Body of pancreas (tissue), 4 donors: ENCODE measurements around the gene LAMA4. TPM values are rescaled to one million over a fixed set of nuclear protein-coding genes. Genes with fewer than 3 reads are reported as not detected.
A peak's percentile ranks its signal among the peaks of the same experiment; 100 is the strongest.

Source experiments
- ATAC-seq: fragments of 150-250 bp; one replicate; pipeline ENCODE4 v1.9.1; 2016
- DNase-seq, 4 donors: peaks; one replicate each; pipeline ENCODE4 v3.0.0-alpha.2; 2019
- H3K27ac ChIP-seq, 4 donors: fragments of 200-600 bp; sonication (generic); 1 replicate in 3 of 4; 2 replicates in 1 of 4; pipeline versions ENCODE4 v1.5.1 to v1.6.1; 2016 to 2019; ENCODE audit warnings: mild to moderate bottlenecking in 1 of 4, mixed read lengths in 1 of 4, moderate library complexity in 1 of 4
- H3K27me3 ChIP-seq, 2 donors: fragments of 200-600 bp; sonication (generic); one replicate each; pipeline ENCODE4 v1.6.0; 2016; ENCODE audit warnings: mild to moderate bottlenecking in 1 of 2
- H3K36me3 ChIP-seq, 2 donors: fragments of 200-600 bp; sonication (generic); replicated peaks in 1 of 2; 2 replicates each; pipeline ENCODE4 v1.5.1; 2016; ENCODE audit warnings: low read depth in 2 of 2; ENCODE audit not compliant: insufficient read depth in 1 of 2
- H3K4me1 ChIP-seq: fragments of 200-600 bp; sonication (generic); one replicate; pipeline ENCODE4 v1.6.0; 2016
- H3K4me3 ChIP-seq, 2 donors: fragments of 200-600 bp; sonication (generic); 1 replicate in 1 of 2; 2 replicates in 1 of 2; pipeline ENCODE4 v1.5.1; 2016 to 2019
- H3K9me3 ChIP-seq, 3 donors: fragments of 200-600 bp; sonication (generic); 1 replicate in 2 of 3; 2 replicates in 1 of 3; pipeline ENCODE4 v1.5.1; 2016
- CTCF ChIP-seq, 7 experiments: fragments of 450-650 bp in 4 of 7; fragments of 200-600 bp in 3 of 7; sonication (generic) in 3 of 7; IDR thresholded peaks; one replicate each; pipeline ENCODE4 v1.5.1; 2016 to 2019; ENCODE audit warnings: antibody characterized with exemption in 7 of 7
- POLR2A ChIP-seq, 3 donors: fragments of 450-650 bp; IDR thresholded peaks; one replicate each; pipeline ENCODE4 v1.6.1; 2016; ENCODE audit warnings: antibody characterized with exemption in 3 of 3, mild to moderate bottlenecking in 2 of 3
- whole genome bisulfite sequencing, 2 donors: methylation state at CpG; one replicate each; pipeline ENCODE4 v1.1.5; 2017; 5-methylcytosine and 5-hydroxymethylcytosine counted together
- intact Hi-C: fragments of 100-400 bp; cut with DNase I; formaldehyde crosslinking; loops from one replicate; pipeline ENCODE4 v1.15.1; 2023
- total RNA-seq, 2 donors: library from RNA; depleted of rRNA; stranded (reverse); fragments of >200 nt; gene quantifications; one replicate each; pipeline ENCODE4 v1.1.0, GENCODE V29; 2016

Gene LAMA4
- total RNA-seq, 2 donors from 2014 or later, result 10.6 to 27.0 TPM

- Histone ChIP-seq H3K9me3 (no peaks in the 10 kb centered on the region), H3K4me1 (peaks cover 5% of the 10 kb centered on the region), H3K4me3 (no peak overlapping the region), H3K36me3 (no peaks in the 10 kb centered on the region), H3K27me3 (no peaks in the 10 kb centered on the region), H3K27ac (peak overlapping the region in 1 of 4 donors; percentile 36)
- ATAC-seq (no peak), DNase-seq (no peak)
- WGBS, 2 donors, result 46 to 50% methylated on average over 2 of the region's 2 CpGs
- intact Hi-C loops, result no loop called here
- TF ChIP-seq POLR2A (IDR thresholded peaks at IDR 0.05) (no peak), CTCF (IDR thresholded peaks at IDR 0.05) (no peak)
Measured at GRCh38 chr6:112252571-112253497, 1.5 kb downstream of the LAMA4 start.

- intact Hi-C loops, result no loop called here
- TF ChIP-seq CTCF (IDR thresholded peaks at IDR 0.05), result no peak
- TF ChIP-seq POLR2A (IDR thresholded peaks at IDR 0.05), result no peak
- Histone ChIP-seq H3K4me1 (peaks cover 5% of the 10 kb centered on the region), H3K36me3 (no peaks in the 10 kb centered on the region), H3K9me3 (no peaks in the 10 kb centered on the region), H3K27me3 (no peaks in the 10 kb centered on the region), H3K27ac (no peak overlapping the region), H3K4me3 (no peak overlapping the region)
- 81 to 87% methylated on average over 6 of the region's 6 CpGs for WGBS, 2 donors
- DNase-seq (peak in 3 of 4 donors; percentile 13 to 31 (median 22)), ATAC-seq (no peak)
Measured at GRCh38 chr6:112251171-112251875, 3.0 kb downstream of the LAMA4 start.

- no peak for DNase-seq
- H3K27me3 ChIP-seq, result no peaks in the 10 kb centered on the region
- H3K4me3 ChIP-seq, result no peak overlapping the region
- H3K27ac ChIP-seq, result no peak overlapping the region
- H3K36me3 ChIP-seq, result no peaks in the 10 kb centered on the region
- TF ChIP-seq POLR2A (IDR thresholded peaks at IDR 0.05), result no peak
- no peak for TF ChIP-seq CTCF (IDR thresholded peaks at IDR 0.05)
- H3K4me1 ChIP-seq, result peaks cover 3% of the 10 kb centered on the region
- intact Hi-C loops, result no loop called here
- 69 to 80% methylated on average over 4 of the region's 4 CpGs for WGBS, 2 donors
- H3K9me3 ChIP-seq, result no peaks in the 10 kb centered on the region
- no peak for ATAC-seq
Measured at GRCh38 chr6:112249489-112249888, 4.9 kb downstream of the LAMA4 start.

- ATAC-seq (no peak), DNase-seq (no peak)
- H3K9me3 ChIP-seq, result no peaks in the 10 kb centered on the region
- H3K27me3 ChIP-seq, result no peaks in the 10 kb centered on the region
- TF ChIP-seq CTCF (IDR thresholded peaks at IDR 0.05), result no peak
- no peak for TF ChIP-seq POLR2A (IDR thresholded peaks at IDR 0.05)
- no peaks in the 10 kb centered on the region for H3K36me3 ChIP-seq
- 83 to 84% methylated on average over 5 of the region's 5 CpGs for WGBS, 2 donors
- H3K27ac ChIP-seq, result no peak overlapping the region
- H3K4me3 ChIP-seq, result no peak overlapping the region
- no peaks in the 10 kb centered on the region for H3K4me1 ChIP-seq
- intact Hi-C loops, result no loop called here
Measured at GRCh38 chr6:112247275-112247674, 7.1 kb downstream of the LAMA4 start.
